PFSK-1 (cell line): ENCODE results near the gene SCN10A.

Source experiments
- POLR2AphosphoS5 ChIP-seq: IDR thresholded peaks from 2 replicates; pipeline ENCODE4 v1.6.1; 2012; ENCODE audit warnings: low read depth, mild to moderate bottlenecking, control low read depth, low read length, moderate library complexity
- SIN3A ChIP-seq: IDR thresholded peaks from 2 replicates; pipeline ENCODE4 v1.6.1; 2012; ENCODE audit warnings: mild to moderate bottlenecking, low read length, moderate library complexity, borderline replicate concordance; ENCODE audit not compliant: insufficient read depth
- TAF1 ChIP-seq: IDR thresholded peaks from 2 replicates; pipeline ENCODE4 v1.6.1; 2012; ENCODE audit warnings: low read length, control low read depth, borderline replicate concordance; ENCODE audit not compliant: insufficient read depth
- TF ChIP-seq, protein P1 (sequence below), 2 experiments: IDR thresholded peaks; 2 replicates each; pipeline versions ENCODE4 v1.6.1 to v1.8.0; 2011 to 2012; ENCODE audit warnings: low read depth in 2 of 2, low read length in 2 of 2, control low read depth in 1 of 2, inconsistent platforms in 1 of 2, mild to moderate bottlenecking in 1 of 2, moderate library complexity in 1 of 2; ENCODE audit not compliant: insufficient read depth in 1 of 2

DNA sequence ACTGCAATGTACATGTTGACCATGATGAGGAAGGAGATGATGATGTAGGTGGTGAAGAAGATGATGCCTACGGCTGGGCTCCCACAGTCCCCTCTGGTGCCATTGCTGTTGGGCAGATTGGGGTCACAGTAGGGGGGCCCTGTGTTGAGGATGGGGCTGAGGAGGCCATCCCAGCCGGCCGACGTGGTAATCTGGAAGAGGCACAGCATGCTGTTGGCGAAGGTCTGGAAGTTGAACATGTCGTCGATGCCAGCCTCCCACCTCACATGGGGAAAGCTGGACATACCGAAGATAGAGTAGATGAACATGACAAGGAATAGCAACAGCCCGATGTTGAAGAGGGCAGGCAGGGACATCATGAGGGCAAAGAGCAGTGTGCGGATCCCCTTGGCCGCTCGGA lies 118.0 kb downstream of the SCN10A start:
- TF ChIP-seq, protein P1, sequence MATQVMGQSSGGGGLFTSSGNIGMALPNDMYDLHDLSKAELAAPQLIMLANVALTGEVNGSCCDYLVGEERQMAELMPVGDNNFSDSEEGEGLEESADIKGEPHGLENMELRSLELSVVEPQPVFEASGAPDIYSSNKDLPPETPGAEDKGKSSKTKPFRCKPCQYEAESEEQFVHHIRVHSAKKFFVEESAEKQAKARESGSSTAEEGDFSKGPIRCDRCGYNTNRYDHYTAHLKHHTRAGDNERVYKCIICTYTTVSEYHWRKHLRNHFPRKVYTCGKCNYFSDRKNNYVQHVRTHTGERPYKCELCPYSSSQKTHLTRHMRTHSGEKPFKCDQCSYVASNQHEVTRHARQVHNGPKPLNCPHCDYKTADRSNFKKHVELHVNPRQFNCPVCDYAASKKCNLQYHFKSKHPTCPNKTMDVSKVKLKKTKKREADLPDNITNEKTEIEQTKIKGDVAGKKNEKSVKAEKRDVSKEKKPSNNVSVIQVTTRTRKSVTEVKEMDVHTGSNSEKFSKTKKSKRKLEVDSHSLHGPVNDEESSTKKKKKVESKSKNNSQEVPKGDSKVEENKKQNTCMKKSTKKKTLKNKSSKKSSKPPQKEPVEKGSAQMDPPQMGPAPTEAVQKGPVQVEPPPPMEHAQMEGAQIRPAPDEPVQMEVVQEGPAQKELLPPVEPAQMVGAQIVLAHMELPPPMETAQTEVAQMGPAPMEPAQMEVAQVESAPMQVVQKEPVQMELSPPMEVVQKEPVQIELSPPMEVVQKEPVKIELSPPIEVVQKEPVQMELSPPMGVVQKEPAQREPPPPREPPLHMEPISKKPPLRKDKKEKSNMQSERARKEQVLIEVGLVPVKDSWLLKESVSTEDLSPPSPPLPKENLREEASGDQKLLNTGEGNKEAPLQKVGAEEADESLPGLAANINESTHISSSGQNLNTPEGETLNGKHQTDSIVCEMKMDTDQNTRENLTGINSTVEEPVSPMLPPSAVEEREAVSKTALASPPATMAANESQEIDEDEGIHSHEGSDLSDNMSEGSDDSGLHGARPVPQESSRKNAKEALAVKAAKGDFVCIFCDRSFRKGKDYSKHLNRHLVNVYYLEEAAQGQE (IDR thresholded peaks at IDR 0.05; ENCODE audit: insufficient read depth in 1 of 2, low read depth in 2 of 2, low read length in 2 of 2), result no peak
- TF ChIP-seq POLR2AphosphoS5 (no peak), SIN3A (no peak), TAF1 (no peak)
